Stimulated activated naive CD8-positive, alpha-beta T cell treated with anti-CD3 and anti-CD28 coated beads, Interleukin-15, Interleukin-2, amounts not matched to agents 100 ng/mL and 50 ng/mL, for 24 hours (primary cell): ENCODE measurements around the gene SPATS2.
A peak's percentile ranks its signal among the peaks of the same experiment; 100 is the strongest.

Source experiments
- H3K27ac Mint-ChIP-seq: one replicate; pipeline ENCODE4 v1.8.0; 2021; ENCODE audit warnings: mild to moderate bottlenecking, mixed read lengths
- H3K27me3 Mint-ChIP-seq: one replicate; pipeline ENCODE4 v1.8.0; 2021; ENCODE audit warnings: mixed read lengths
- H3K36me3 Mint-ChIP-seq: one replicate; pipeline ENCODE4 v1.8.0; 2021; ENCODE audit warnings: low read depth, mixed read lengths
- H3K4me1 Mint-ChIP-seq: one replicate; pipeline ENCODE4 v1.8.0; 2021; ENCODE audit warnings: low read depth, mixed read lengths
- H3K4me3 Mint-ChIP-seq: one replicate; pipeline ENCODE4 v1.8.0; 2021; ENCODE audit warnings: mild to moderate bottlenecking, mixed read lengths
- H3K9me3 Mint-ChIP-seq: one replicate; pipeline ENCODE4 v1.8.0; 2021; ENCODE audit warnings: mixed read lengths

SPATS2 gene

DNA sequence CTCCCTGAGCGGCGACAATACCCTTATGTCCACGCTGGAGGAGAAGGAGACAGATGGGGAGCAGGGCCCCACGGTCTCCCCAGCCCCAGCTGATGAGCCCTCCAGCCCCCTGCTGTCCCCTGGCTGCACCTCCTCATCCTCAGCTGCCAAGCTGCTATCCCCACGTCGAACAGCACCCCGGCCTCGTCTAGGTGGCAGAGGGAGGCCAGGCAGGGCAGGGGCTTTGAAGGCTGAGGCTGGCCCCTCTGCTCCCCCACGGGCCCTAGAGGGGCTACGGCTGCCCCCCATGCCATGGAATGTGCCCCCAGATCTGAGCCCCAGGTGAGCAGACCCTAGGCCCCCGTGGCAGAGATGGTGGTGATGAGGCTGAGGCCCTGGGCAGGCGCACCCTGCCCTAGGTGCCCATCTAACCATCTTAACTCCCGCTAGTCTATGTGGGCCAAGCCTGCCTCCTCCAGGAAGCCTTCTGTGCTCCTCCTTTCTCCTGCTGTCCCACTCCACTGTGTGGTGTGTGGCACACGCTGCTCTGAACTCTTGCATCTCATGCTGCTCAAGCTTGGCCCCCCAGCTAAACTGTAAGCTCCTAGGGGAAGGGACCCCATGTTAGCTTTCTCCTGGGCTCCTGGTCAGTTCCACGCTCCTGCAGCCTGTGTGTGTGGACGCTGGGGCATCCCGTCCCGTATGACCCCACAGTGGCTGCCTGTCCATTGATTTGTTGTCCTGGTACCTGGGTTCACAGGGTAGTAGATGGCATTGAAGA lies 188.5 kb downstream of the SPATS2 start:
- Mint-ChIP-seq H3K36me3 (peaks cover 18% of the 10 kb centered on the region), H3K9me3 (no peaks in the 10 kb centered on the region), H3K27me3 (no peaks in the 10 kb centered on the region), H3K4me3 (no peak overlapping the region), H3K27ac (peak overlapping the region; percentile 70), H3K4me1 (peaks cover 7% of the 10 kb centered on the region)

DNA sequence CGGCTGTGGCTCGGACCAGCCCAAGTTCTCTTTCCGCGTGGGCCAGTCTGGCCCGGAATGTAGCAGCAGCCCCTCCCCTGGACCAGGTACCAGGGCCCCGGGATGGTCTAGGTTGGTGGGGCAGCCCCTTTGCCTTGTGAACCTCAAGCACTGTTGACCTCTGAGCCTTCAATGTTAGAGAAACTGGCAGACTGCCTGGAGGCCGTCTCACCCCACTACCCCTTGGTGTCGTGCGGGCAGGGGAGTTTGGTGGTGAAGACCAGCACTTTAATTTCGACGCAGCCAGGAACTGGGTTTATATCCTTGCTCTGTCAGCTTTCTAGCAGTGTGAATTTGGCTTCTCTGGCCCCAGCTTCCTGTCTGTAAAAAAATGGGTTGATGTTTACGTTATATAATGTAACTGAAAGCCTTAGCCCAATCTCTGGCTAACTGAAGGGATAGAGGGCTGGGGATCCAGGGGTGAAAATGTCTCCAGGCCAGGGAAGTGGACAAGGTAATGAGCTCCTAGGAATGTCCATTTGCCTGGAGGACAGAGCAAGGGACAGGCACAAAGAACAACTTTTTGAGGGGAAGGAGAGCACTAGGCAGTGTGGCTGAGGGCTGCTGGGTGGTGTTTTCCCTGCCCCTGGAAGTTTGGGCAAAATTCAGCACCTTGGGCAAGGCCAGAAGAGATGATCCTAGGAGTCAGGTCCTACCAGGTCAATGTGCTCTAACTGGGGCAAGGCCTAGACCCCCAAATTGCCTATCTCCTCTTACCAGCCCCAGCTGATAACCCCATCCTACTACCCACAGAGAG lies 189.3 kb downstream of the SPATS2 start:
- Mint-ChIP-seq H3K4me1 (peaks cover 15% of the 10 kb centered on the region), H3K36me3 (peaks cover 21% of the 10 kb centered on the region), H3K27ac (no peak overlapping the region), H3K9me3 (no peaks in the 10 kb centered on the region), H3K4me3 (no peak overlapping the region), H3K27me3 (no peaks in the 10 kb centered on the region)

DNA sequence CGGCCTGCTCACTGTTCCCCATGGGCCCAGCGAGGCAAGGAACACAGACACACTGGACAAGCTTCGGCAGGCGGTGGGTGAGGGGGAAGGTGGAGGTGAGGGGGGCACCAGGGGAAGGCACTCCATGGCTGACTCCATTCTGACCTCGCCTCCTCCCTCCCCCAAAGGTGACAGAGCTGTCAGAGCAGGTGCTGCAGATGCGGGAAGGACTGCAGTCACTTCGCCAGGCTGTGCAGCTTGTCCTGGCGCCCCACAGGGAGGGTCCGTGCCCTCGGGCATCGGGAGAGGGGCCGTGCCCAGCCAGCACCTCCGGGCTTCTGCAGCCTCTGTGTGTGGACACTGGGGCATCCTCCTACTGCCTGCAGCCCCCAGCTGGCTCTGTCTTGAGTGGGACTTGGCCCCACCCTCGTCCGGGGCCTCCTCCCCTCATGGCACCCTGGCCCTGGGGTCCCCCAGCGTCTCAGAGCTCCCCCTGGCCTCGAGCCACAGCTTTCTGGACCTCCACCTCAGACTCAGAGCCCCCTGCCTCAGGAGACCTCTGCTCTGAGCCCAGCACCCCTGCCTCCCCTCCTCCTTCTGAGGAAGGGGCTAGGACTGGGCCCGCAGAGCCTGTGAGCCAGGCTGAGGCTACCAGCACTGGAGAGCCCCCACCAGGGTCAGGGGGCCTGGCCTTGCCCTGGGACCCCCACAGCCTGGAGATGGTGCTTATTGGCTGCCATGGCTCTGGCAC lies 190.1 kb downstream of the SPATS2 start:
- Mint-ChIP-seq H3K27me3 (no peaks in the 10 kb centered on the region), H3K27ac (no peak overlapping the region), H3K4me1 (peaks cover 22% of the 10 kb centered on the region), H3K4me3 (no peak overlapping the region), H3K9me3 (no peaks in the 10 kb centered on the region), H3K36me3 (peaks cover 27% of the 10 kb centered on the region)

DNA sequence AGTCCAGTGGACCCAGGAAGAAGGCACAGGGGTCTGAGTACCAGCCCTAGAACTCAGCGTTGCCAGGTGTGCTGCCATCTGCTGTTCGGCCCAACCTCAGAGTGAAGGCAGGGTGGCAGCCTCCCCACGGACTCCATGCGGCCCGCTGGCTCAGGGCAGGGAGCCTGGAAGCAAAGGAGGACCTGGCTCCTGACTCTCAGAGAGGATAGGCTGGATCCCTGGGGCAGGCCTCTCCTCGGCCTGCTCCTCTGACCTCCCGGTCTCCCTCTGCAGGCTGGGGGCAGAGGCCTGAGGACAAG lies 190.6 kb downstream of the SPATS2 start:
- Mint-ChIP-seq H3K9me3 (no peaks in the 10 kb centered on the region), H3K27ac (no peak overlapping the region), H3K36me3 (peaks cover 32% of the 10 kb centered on the region), H3K4me3 (no peak overlapping the region), H3K27me3 (no peaks in the 10 kb centered on the region), H3K4me1 (peaks cover 26% of the 10 kb centered on the region)

DNA sequence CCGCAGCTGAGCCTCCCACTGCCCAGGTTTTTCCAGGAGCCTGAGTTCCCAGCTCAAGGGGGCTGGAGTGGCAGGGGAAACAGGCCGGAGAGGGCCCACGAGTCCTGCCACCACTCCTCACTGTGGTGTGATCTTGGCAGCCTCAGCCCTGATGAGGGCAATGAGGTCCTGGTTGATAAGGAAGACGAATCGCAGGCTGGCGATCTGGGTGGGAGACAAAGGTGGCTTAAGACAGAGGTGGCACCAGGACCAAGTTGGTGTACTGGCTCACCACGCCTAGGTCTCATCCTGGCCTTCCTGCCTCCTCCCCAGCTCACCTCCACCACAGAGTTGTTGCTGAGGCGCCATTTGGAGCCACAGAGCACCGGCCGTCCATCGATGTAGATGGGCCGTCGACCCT lies 191.3 kb downstream of the SPATS2 start:
- peaks cover 26% of the 10 kb centered on the region for H3K4me1 Mint-ChIP-seq
- peaks cover 36% of the 10 kb centered on the region for H3K36me3 Mint-ChIP-seq
- no peak overlapping the region for H3K4me3 Mint-ChIP-seq

DNA sequence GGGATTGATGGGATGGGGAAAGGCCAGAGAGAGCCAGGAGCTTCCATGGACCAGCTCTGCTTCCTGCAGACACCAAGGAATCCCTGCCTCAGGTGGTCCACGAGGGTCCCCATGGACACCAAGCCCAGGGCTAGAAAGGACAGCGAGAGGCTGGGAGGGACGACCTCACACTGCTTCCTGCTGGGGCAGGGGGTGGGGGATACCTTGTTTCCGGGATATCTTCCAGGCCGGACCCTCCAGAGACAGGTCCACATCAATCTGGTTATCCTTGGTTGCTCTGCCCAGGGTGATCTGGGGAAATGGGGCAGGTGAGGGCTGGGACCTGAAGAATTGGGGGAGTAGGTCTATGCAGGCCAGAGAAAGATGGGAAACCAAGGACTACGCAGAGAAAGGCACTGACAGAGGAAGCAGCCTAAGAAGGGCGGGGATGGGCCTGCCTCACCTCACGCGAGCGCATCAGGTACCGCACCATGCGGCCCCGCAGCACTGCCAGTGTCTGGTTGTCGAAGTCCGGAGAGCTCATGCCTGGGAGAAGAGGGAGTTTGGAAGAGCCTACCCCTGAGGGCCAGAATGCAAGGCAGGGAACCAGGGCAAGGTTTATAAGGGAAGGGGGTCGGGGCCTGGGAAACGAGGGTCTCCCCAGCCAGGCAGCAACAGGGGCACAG lies 191.9 kb downstream of the SPATS2 start:
- no peak overlapping the region for H3K4me3 Mint-ChIP-seq
- peaks cover 42% of the 10 kb centered on the region for H3K36me3 Mint-ChIP-seq
- no peaks in the 10 kb centered on the region for H3K9me3 Mint-ChIP-seq
- peaks cover 31% of the 10 kb centered on the region for H3K4me1 Mint-ChIP-seq
- no peaks in the 10 kb centered on the region for H3K27me3 Mint-ChIP-seq
- no peak overlapping the region for H3K27ac Mint-ChIP-seq

More for the DNA sequence above, 191.3 kb downstream of the SPATS2 start:
- Mint-ChIP-seq H3K9me3 (no peaks in the 10 kb centered on the region), H3K27me3 (no peaks in the 10 kb centered on the region), H3K27ac (no peak overlapping the region)

DNA sequence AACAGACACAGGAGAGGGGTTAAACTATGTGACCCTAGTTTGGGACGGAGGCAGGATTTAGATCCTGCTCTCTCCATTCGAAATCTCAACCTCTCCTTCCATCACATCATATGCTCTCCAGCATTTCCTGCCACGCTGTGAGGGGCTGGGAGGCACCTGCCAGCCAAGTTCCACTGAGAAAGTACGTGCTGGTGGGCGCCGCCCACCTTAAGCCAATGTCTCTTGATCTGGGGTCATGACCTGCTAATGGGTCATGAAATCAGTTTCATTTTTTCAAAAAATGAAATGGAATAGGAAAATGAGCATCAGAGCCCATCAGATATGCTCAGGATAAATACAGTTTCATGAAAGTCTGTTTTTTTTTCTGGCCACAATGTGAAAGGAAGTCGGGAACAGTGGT lies 193.4 kb downstream of the SPATS2 start:
- Mint-ChIP-seq H3K4me1 (peaks cover 47% of the 10 kb centered on the region), H3K27me3 (no peaks in the 10 kb centered on the region), H3K27ac (peak overlapping the region; percentile 66), H3K9me3 (no peaks in the 10 kb centered on the region), H3K36me3 (peaks cover 46% of the 10 kb centered on the region), H3K4me3 (peak overlapping the region; percentile 33)

DNA sequence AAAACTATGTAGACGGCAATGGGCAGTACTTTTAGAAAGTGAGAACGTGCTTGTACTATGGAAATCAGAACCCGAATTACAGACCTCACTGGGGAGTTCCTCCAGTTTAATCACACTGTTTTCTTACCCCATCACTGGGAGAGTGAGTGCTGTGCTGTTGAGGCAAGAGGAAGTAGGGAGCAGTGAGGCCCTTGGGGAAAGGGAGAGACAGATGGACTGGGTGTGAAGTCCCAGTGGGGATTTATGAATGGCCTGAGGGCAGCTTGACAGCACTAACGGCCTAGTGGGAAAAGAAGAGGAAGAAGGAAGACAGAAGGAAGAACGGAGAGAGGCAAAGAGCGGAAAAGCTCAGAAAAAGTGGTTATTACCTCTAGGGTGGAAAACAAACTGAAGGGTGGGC lies 195.0 kb downstream of the SPATS2 start:
- Mint-ChIP-seq H3K4me1 (peaks cover 58% of the 10 kb centered on the region), H3K36me3 (peaks cover 46% of the 10 kb centered on the region), H3K27me3 (no peaks in the 10 kb centered on the region)

DNA sequence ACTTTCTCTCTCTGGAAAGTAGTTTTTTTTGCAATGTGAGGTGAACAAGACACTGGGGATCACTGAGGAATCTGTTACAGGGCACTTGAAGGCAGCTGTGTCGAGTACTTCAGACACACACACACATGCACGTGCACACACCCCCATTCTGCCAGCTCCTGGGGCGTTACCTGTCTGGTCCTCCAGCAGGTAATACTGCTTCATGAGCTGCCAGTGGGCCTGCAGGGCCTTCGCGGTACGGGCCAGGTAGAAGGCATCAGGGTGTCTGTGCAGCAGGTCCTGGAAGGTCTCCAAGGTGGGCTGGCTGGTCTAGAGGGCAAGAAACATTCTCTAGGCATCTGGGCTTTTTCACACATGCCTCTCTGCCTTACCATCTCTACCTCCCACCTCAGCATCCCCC lies 195.6 kb downstream of the SPATS2 start:
- Mint-ChIP-seq H3K9me3 (no peaks in the 10 kb centered on the region), H3K27ac (no peak overlapping the region), H3K36me3 (peaks cover 46% of the 10 kb centered on the region), H3K4me1 (peaks cover 64% of the 10 kb centered on the region), H3K4me3 (no peak overlapping the region), H3K27me3 (no peaks in the 10 kb centered on the region)

More for the DNA sequence above, 195.0 kb downstream of the SPATS2 start:
- Mint-ChIP-seq H3K4me3 (no peak overlapping the region), H3K27ac (peak overlapping the region; percentile 3), H3K9me3 (no peaks in the 10 kb centered on the region)

DNA sequence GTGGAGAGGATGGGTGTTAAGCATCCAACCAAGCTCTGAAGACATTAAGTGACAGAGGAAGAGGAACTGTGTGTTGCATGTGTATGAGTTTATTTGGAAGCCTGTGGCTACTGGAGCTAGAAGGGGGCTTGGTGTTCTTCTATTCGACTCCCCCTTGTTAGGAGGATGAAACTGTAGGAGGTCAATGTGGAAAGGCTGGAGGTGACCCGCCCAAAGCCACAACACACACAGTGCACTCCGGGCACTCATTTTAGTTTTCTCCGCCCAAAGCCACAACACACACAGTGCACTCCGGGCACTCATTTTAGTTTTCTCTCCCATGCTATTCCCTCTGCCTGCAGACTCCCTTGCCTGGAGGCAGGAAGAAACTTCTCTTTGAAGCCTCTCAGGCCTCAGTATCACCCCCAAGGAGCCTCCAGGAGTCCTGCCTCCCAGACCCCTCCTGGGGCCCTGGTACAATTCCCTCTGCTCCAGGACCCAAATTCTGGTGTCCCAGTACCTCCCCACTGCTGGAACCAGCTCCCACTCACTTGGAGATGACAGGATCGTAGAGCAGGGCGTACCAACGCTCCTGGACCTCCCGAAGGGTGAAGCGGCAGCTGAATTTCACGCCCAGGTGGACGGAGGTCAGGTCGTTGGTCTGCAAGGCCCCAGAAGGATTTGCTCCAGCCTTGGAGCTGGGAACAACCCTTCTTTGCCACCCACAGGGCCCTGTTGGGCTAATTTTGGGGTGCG lies 196.9 kb downstream of the SPATS2 start:
- Mint-ChIP-seq H3K4me3 (no peak overlapping the region), H3K9me3 (no peaks in the 10 kb centered on the region), H3K27me3 (no peaks in the 10 kb centered on the region), H3K27ac (no peak overlapping the region), H3K4me1 (peaks cover 74% of the 10 kb centered on the region), H3K36me3 (peaks cover 41% of the 10 kb centered on the region)

DNA sequence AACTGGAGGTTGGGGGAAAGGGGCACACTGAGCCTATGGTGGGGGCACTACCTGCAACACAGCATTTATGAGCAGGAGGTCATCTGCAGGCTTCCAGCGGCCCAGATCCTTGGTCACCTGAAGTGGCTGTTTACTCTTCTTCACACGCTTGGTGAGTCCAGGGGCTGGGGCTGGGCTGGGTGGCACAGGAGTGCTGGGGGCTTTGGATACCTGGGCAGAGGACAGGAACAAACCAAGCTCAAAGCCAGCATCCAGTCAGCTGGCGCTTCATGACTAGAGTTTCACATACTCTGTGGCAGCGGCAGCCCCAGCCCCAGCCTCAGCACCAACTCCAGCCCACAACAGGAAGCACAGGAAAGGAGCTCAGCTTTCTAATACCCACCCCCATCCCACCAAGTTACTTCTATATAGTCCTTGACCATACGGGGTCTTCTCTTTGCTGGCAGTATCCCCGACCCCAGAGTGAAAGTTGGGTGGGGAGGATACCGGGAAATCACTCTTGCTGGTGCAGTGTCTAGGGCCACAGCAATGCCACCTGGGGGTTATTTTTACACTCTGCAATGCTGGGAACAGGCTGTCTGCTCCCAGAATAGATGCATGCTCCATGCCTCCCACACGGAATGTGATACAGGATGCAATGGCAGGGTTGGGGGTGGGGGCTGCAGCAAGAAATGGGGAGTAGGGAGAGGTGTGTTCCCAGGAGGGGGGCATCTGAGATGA lies 197.6 kb downstream of the SPATS2 start:
- H3K4me3 Mint-ChIP-seq: no peak overlapping the region
- H3K36me3 Mint-ChIP-seq: peaks cover 38% of the 10 kb centered on the region
- H3K4me1 Mint-ChIP-seq: peaks cover 76% of the 10 kb centered on the region
- H3K27me3 Mint-ChIP-seq: no peaks in the 10 kb centered on the region
- H3K27ac Mint-ChIP-seq: no peak overlapping the region
- no peaks in the 10 kb centered on the region for H3K9me3 Mint-ChIP-seq

DNA sequence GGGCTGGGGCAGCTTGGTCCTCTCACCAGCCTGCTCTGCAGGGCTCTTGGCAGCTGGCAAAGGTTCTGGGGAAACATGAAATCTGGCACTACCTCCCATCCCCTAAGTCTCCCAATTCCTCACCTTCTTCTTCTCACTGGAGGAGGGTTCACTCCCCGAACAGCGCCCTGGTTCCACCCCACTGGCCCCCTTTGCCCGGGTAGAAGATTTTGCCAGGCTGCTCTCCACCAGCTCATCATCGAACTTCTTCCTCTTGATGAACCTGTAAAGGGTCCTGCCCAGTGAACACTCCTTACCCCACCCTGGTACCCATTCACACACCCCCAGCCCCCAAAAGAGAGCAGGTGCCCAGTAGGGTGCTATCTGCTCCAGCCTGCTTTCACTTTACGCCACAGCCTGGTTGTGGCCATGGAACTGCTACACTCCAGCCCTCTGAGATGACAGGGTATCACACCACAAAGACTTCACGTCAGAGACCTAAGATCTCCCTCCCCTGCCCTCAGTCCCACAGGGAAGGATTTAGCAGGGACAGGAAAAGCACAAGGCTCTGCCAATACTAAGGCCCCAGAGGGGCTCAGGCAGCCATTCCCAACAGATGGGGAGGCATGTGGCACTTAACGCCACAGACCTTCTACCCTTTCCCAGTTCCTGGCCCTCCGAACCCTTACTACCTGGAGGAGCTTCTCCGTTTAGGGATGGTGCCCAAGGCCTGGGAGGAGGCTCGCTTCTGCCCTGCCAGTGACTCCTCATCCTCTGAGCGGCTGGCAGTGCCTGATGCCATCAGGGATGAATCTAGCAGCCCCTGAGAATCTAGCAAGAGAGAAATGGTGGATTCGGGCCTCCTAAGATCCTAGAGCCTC lies 198.4 kb downstream of the SPATS2 start:
- H3K36me3 Mint-ChIP-seq: peaks cover 32% of the 10 kb centered on the region
- H3K4me3 Mint-ChIP-seq: no peak overlapping the region
- H3K27me3 Mint-ChIP-seq: no peaks in the 10 kb centered on the region
- H3K4me1 Mint-ChIP-seq: peaks cover 77% of the 10 kb centered on the region
- H3K9me3 Mint-ChIP-seq: no peaks in the 10 kb centered on the region
- H3K27ac Mint-ChIP-seq: no peak overlapping the region

DNA sequence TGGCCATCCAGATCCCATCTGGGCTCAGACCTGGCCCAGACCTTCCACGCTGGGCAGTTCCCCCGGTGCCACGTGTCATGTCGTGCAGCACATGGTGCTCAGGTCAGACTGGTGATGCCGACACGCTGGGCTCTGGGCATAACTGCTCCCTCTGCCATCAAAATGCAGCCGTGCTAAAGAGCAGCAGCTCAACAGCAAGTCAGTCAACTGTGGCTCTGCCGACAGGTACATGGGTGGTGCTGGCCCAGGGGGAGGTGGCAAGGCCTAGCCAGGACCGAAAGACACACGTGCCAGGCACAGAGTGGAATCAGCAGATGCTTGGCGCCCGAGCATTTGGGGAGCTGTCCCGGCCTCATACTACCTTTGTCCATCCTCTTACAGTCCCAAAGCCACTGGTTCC lies 199.1 kb downstream of the SPATS2 start:
- no peaks in the 10 kb centered on the region for H3K27me3 Mint-ChIP-seq
- no peak overlapping the region for H3K4me3 Mint-ChIP-seq
- H3K27ac Mint-ChIP-seq: no peak overlapping the region
- no peaks in the 10 kb centered on the region for H3K9me3 Mint-ChIP-seq
- peaks cover 28% of the 10 kb centered on the region for H3K36me3 Mint-ChIP-seq
- peaks cover 75% of the 10 kb centered on the region for H3K4me1 Mint-ChIP-seq
